Measurements from ENCODE around the gene SERAC1.
A peak's percentile ranks its signal among the peaks of the same experiment; 100 is the strongest.

The SERAC1 gene

GRCh38 chr6:158068893-158069799 lies 98.9 kb downstream of the SERAC1 start:
- peak; percentile 41 for DNase-seq
- in situ Hi-C loops (cut with HindIII; ENCODE audit: low pct_ligation_motif_present, low pct_unique_long_range_greater_than_20kb, low sequenced_read_pairs), result no loop called here

- DNase-seq, result no peak
- in situ Hi-C loops (cut with HindIII; ENCODE audit: low pct_ligation_motif_present, low pct_unique_long_range_greater_than_20kb, low sequenced_read_pairs), result no loop called here
Measured at GRCh38 chr6:158068156-158068892, 99.7 kb downstream of the SERAC1 start.

DNA sequence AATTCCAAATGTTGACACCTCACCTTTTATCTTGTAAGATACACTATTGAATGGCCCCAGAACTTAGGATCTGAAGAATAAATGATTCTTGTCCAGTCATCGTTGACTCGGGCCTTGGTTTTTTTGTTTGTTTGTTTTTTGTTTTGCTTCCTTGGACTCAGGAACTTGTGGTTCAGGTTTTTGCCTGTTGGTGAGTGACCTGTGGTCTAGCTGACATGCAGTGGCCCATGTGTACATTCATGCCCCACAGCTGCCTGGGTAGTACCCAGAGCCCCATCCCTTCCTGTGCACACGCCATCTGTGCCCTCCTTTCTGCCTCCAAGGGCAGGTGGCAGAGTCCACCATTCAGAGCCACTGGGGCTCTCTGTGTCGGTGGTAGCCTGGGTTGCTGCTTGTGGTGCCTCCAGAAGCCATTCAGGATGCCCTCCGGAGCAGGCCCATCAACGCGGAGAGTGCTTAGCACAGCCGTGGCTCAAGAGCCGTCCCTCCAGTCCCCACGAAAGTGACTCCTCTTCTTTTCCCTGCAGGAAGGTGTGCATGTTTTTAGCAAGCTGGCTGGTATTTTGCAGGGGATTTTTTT lies 100.5 kb downstream of the SERAC1 start:
- in situ Hi-C loops (cut with HindIII; ENCODE audit: low pct_ligation_motif_present, low pct_unique_long_range_greater_than_20kb, low sequenced_read_pairs), result no loop called here
- DNase-seq, result no peak

GRCh38 chr6:158066136-158066781 lies 101.8 kb downstream of the SERAC1 start:
- in situ Hi-C loops (cut with HindIII; ENCODE audit: low pct_ligation_motif_present, low pct_unique_long_range_greater_than_20kb, low sequenced_read_pairs), result no loop called here
- DNase-seq, result no peak

GRCh38 chr6:158064725-158065251 lies 103.3 kb downstream of the SERAC1 start:
- in situ Hi-C loops (cut with HindIII; ENCODE audit: low pct_ligation_motif_present, low pct_unique_long_range_greater_than_20kb, low sequenced_read_pairs), result no loop called here
- no peak for DNase-seq

DNA sequence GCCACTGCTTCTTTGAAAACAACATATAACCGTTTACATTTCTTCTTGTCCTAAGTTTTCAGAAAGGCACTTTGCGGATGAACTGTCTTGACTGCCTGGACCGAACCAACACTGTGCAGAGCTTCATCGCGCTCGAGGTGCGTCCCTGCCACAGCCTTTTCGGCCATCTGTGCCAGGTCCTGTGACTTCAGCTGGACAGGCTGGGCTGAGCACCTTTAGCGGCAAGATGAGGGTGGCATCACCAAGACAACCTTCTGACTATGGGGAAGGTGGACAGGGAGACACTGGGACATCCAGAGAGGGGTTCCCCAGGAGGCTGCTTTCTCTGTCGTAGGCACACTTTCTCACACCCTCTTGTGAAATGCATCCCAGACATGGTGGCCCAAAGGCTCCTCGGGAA lies 104.3 kb downstream of the SERAC1 start:
- DNase-seq, result no peak
- in situ Hi-C loops (cut with HindIII; ENCODE audit: low pct_ligation_motif_present, low pct_unique_long_range_greater_than_20kb, low sequenced_read_pairs), result no loop called here

- in situ Hi-C loops (cut with HindIII; ENCODE audit: low pct_ligation_motif_present, low pct_unique_long_range_greater_than_20kb, low sequenced_read_pairs), result no loop called here
- DNase-seq, result no peak
Measured at GRCh38 chr6:158061709-158062461, 106.2 kb downstream of the SERAC1 start.

- in situ Hi-C loops (cut with HindIII; ENCODE audit: low pct_ligation_motif_present, low pct_unique_long_range_greater_than_20kb, low sequenced_read_pairs), result no loop called here
- no peak for DNase-seq
Measured at GRCh38 chr6:158061361-158061708, 106.7 kb downstream of the SERAC1 start.

GRCh38 chr6:158060455-158061360 lies 107.4 kb downstream of the SERAC1 start:
- peak; percentile 53 for DNase-seq
- in situ Hi-C loops (cut with HindIII; ENCODE audit: low pct_ligation_motif_present, low pct_unique_long_range_greater_than_20kb, low sequenced_read_pairs), result no loop called here

All from ACHN (cell line).